ENCODE measurements around the gene SPAG16.
"Not testable (repeated sequence)": the region's sequence is repeated elsewhere in the genome, so short reads cannot be mapped to it uniquely, and the experiment has no call there.

Gene SPAG16

GRCh38 chr2:213995400-213996105 is 711.3 kb downstream of the SPAG16 start:
- Histone ChIP-seq H2AFZ (ENCODE audit: low read depth) (no peak overlapping the region), H3K79me2 (ENCODE audit: insufficient read depth, low read depth) (no peaks in the 10 kb centered on the region), H3K4me2 (no peak overlapping the region), H3K27me3 (ENCODE audit: insufficient read depth, low read depth) (no peaks in the 10 kb centered on the region), H3K36me3 (ENCODE audit: insufficient read depth) (no peaks in the 10 kb centered on the region), H3K9ac (no peak overlapping the region), H3K4me3 (IDR thresholded peaks at IDR 0.05; ENCODE audit: insufficient read depth, low read depth, low read length) (no peak overlapping the region), H3K27ac (no peak overlapping the region), H4K20me1 (ENCODE audit: insufficient read depth) (no peaks in the 10 kb centered on the region), H3K4me1 (ENCODE audit: low read depth, poor library complexity, severe bottlenecking) (no peaks in the 10 kb centered on the region)
- TF ChIP-seq CTCF (conservative IDR thresholded peaks at IDR 0.05; ENCODE audit: low read depth, low read length) = no peak

GRCh38 chr2:213998976-213999375 is 714.7 kb downstream of the SPAG16 start:
- not testable (repeated sequence) for H3K4me3 ChIP-seq (IDR thresholded peaks at IDR 0.05; ENCODE audit: insufficient read depth, low read depth, low read length); H4K20me1 ChIP-seq (ENCODE audit: insufficient read depth); H3K27ac ChIP-seq; H3K9ac ChIP-seq; H3K4me2 ChIP-seq; H3K4me1 ChIP-seq (ENCODE audit: low read depth, poor library complexity, severe bottlenecking); H2AFZ ChIP-seq (ENCODE audit: low read depth); H3K79me2 ChIP-seq (ENCODE audit: insufficient read depth, low read depth); H3K36me3 ChIP-seq (ENCODE audit: insufficient read depth); H3K27me3 ChIP-seq (ENCODE audit: insufficient read depth, low read depth)

GRCh38 chr2:214004463-214004862 is 720.2 kb downstream of the SPAG16 start:
- no peak overlapping the region for H3K9ac ChIP-seq
- no peak overlapping the region for H3K4me3 ChIP-seq (IDR thresholded peaks at IDR 0.05; ENCODE audit: insufficient read depth, low read depth, low read length)
- no peaks in the 10 kb centered on the region for H3K36me3 ChIP-seq (ENCODE audit: insufficient read depth)
- no peak overlapping the region for H2AFZ ChIP-seq (ENCODE audit: low read depth)
- no peaks in the 10 kb centered on the region for H3K27me3 ChIP-seq (ENCODE audit: insufficient read depth, low read depth)
- no peak for TF ChIP-seq CTCF (conservative IDR thresholded peaks at IDR 0.05; ENCODE audit: low read depth, low read length)
- no peaks in the 10 kb centered on the region for H3K79me2 ChIP-seq (ENCODE audit: insufficient read depth, low read depth)
- H3K27ac ChIP-seq = no peak overlapping the region
- no peaks in the 10 kb centered on the region for H3K4me1 ChIP-seq (ENCODE audit: low read depth, poor library complexity, severe bottlenecking)
- no peaks in the 10 kb centered on the region for H4K20me1 ChIP-seq (ENCODE audit: insufficient read depth)
- H3K4me2 ChIP-seq = no peak overlapping the region

GRCh38 chr2:214005337-214005736 is 721.1 kb downstream of the SPAG16 start:
- no peak overlapping the region for H3K4me2 ChIP-seq
- no peak overlapping the region for H2AFZ ChIP-seq (ENCODE audit: low read depth)
- H3K4me3 ChIP-seq (IDR thresholded peaks at IDR 0.05; ENCODE audit: insufficient read depth, low read depth, low read length) = no peak overlapping the region
- H4K20me1 ChIP-seq (ENCODE audit: insufficient read depth) = no peaks in the 10 kb centered on the region
- no peaks in the 10 kb centered on the region for H3K27me3 ChIP-seq (ENCODE audit: insufficient read depth, low read depth)
- H3K79me2 ChIP-seq (ENCODE audit: insufficient read depth, low read depth) = no peaks in the 10 kb centered on the region
- H3K4me1 ChIP-seq (ENCODE audit: low read depth, poor library complexity, severe bottlenecking) = no peaks in the 10 kb centered on the region
- H3K36me3 ChIP-seq (ENCODE audit: insufficient read depth) = no peaks in the 10 kb centered on the region
- no peak for TF ChIP-seq CTCF (conservative IDR thresholded peaks at IDR 0.05; ENCODE audit: low read depth, low read length)
- no peak overlapping the region for H3K27ac ChIP-seq
- H3K9ac ChIP-seq = no peak overlapping the region

- H4K20me1 ChIP-seq (ENCODE audit: insufficient read depth) = no peaks in the 10 kb centered on the region
- H3K4me3 ChIP-seq (IDR thresholded peaks at IDR 0.05; ENCODE audit: insufficient read depth, low read depth, low read length) = no peak overlapping the region
- H3K79me2 ChIP-seq (ENCODE audit: insufficient read depth, low read depth) = no peaks in the 10 kb centered on the region
- no peaks in the 10 kb centered on the region for H3K36me3 ChIP-seq (ENCODE audit: insufficient read depth)
- no peaks in the 10 kb centered on the region for H3K4me1 ChIP-seq (ENCODE audit: low read depth, poor library complexity, severe bottlenecking)
- H2AFZ ChIP-seq (ENCODE audit: low read depth) = no peak overlapping the region
- no peaks in the 10 kb centered on the region for H3K27me3 ChIP-seq (ENCODE audit: insufficient read depth, low read depth)
- no peak overlapping the region for H3K27ac ChIP-seq
- no peak overlapping the region for H3K9ac ChIP-seq
- TF ChIP-seq CTCF (conservative IDR thresholded peaks at IDR 0.05; ENCODE audit: low read depth, low read length) = no peak
- no peak overlapping the region for H3K4me2 ChIP-seq
Measured at GRCh38 chr2:214006601-214007000, 722.3 kb downstream of the SPAG16 start.

Measured in KMS-11 (cell line).